Stimulated activated memory B cell treated with anti-CD40 and anti-IgM and Interleukin-4, amounts not matched to agents 10 μg/mL and 1 μg/mL and 100 μg/mL, for 72 hours (primary cell): ENCODE data around the gene RAB11FIP3.
A peak's percentile ranks its signal among the peaks of the same experiment; 100 is the strongest.
"Not testable (repeated sequence)": the region's sequence is repeated elsewhere in the genome, so short reads cannot be mapped to it uniquely, and the experiment has no call there.

Experiments
- ATAC-seq: fragments of 150-1000 bp; cut with Tn5 transposase; 2 replicates; pipeline ENCODE4 v1.10.0; 2021
- H3K27ac Mint-ChIP-seq: one replicate; pipeline ENCODE4 v1.8.0; 2022; ENCODE audit warnings: mild to moderate bottlenecking, mixed read lengths
- H3K27me3 Mint-ChIP-seq: one replicate; pipeline ENCODE4 v1.8.0; 2022; ENCODE audit warnings: mixed read lengths
- H3K36me3 Mint-ChIP-seq: one replicate; pipeline ENCODE4 v1.8.0; 2022; ENCODE audit warnings: mixed read lengths
- H3K4me1 Mint-ChIP-seq: one replicate; pipeline ENCODE4 v1.8.0; 2022; ENCODE audit warnings: mixed read lengths
- H3K4me3 Mint-ChIP-seq: one replicate; pipeline ENCODE4 v1.8.0; 2022; ENCODE audit warnings: mild to moderate bottlenecking, moderate library complexity, mixed read lengths
- H3K9me3 Mint-ChIP-seq: one replicate; pipeline ENCODE4 v1.8.0; 2022; ENCODE audit warnings: mixed read lengths

Gene RAB11FIP3, protein sequence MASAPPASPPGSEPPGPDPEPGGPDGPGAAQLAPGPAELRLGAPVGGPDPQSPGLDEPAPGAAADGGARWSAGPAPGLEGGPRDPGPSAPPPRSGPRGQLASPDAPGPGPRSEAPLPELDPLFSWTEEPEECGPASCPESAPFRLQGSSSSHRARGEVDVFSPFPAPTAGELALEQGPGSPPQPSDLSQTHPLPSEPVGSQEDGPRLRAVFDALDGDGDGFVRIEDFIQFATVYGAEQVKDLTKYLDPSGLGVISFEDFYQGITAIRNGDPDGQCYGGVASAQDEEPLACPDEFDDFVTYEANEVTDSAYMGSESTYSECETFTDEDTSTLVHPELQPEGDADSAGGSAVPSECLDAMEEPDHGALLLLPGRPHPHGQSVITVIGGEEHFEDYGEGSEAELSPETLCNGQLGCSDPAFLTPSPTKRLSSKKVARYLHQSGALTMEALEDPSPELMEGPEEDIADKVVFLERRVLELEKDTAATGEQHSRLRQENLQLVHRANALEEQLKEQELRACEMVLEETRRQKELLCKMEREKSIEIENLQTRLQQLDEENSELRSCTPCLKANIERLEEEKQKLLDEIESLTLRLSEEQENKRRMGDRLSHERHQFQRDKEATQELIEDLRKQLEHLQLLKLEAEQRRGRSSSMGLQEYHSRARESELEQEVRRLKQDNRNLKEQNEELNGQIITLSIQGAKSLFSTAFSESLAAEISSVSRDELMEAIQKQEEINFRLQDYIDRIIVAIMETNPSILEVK

GRCh38 chr16:425082-425718 lies at the start of gene RAB11FIP3:
Gene RAB11FIP3 (plus strand): TSS chr16:425649. CDS start chr16:426007, 358 bp downstream.
- peak; percentile 97 for ATAC-seq
- H3K36me3 Mint-ChIP-seq: no peaks in the 10 kb centered on the region
- peaks cover 40% of the 10 kb centered on the region for H3K4me1 Mint-ChIP-seq
- peaks cover 16% of the 10 kb centered on the region for H3K27me3 Mint-ChIP-seq
- peak within 1 kb of the TSS; percentile 92 for H3K4me3 Mint-ChIP-seq
- no peaks in the 10 kb centered on the region for H3K9me3 Mint-ChIP-seq
- peak within 1 kb of the TSS; percentile 86 for H3K27ac Mint-ChIP-seq

GRCh38 chr16:375927-376816 lies 49.3 kb upstream of the RAB11FIP3 start:
- H3K4me3 Mint-ChIP-seq: no peak overlapping the region
- no peaks in the 10 kb centered on the region for H3K9me3 Mint-ChIP-seq
- ATAC-seq: no peak
- H3K4me1 Mint-ChIP-seq: peaks cover 16% of the 10 kb centered on the region
- no peak overlapping the region for H3K27ac Mint-ChIP-seq
- H3K36me3 Mint-ChIP-seq: peaks cover 20% of the 10 kb centered on the region
- no peaks in the 10 kb centered on the region for H3K27me3 Mint-ChIP-seq

DNA sequence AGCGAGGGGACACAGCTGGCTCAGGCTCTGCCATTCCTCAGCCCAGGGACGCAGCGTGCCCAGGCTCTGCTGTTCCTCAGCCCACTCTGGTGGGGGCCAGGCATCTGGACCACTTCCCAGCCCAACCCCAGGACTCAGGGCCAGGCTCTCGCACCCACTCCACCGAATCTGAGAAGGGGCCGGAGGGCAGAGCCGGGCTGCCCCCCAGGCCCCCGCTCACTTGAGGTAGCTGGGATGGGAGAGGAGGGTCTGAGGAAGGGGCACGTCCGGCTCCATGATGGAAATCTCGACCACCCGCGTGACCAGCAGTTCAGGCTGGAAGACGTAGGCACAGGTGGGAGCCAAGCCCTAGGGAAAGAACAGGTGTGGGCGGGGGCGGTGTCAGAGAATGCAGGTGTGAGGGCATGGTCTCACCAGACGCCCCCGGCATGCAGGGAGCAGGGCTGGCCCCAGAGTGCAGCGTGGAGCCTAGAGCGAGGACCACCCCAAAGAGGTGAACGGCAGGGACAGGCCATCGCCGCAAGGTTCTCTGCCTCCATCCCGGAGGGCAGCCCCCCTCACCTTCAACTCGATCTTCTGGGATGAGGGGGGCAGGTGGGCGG lies 48.5 kb upstream of the RAB11FIP3 start:
- Mint-ChIP-seq H3K4me3 (no peak overlapping the region), H3K4me1 (peaks cover 13% of the 10 kb centered on the region), H3K27me3 (no peaks in the 10 kb centered on the region), H3K27ac (no peak overlapping the region), H3K36me3 (peaks cover 17% of the 10 kb centered on the region), H3K9me3 (no peaks in the 10 kb centered on the region)
- ATAC-seq: no peak

GRCh38 chr16:377419-377951 lies 48.0 kb upstream of the RAB11FIP3 start:
- H3K27ac Mint-ChIP-seq: no peak overlapping the region
- no peak overlapping the region for H3K4me3 Mint-ChIP-seq
- peaks cover 10% of the 10 kb centered on the region for H3K4me1 Mint-ChIP-seq
- ATAC-seq: no peak
- H3K9me3 Mint-ChIP-seq: no peaks in the 10 kb centered on the region
- peaks cover 11% of the 10 kb centered on the region for H3K36me3 Mint-ChIP-seq
- no peaks in the 10 kb centered on the region for H3K27me3 Mint-ChIP-seq

DNA sequence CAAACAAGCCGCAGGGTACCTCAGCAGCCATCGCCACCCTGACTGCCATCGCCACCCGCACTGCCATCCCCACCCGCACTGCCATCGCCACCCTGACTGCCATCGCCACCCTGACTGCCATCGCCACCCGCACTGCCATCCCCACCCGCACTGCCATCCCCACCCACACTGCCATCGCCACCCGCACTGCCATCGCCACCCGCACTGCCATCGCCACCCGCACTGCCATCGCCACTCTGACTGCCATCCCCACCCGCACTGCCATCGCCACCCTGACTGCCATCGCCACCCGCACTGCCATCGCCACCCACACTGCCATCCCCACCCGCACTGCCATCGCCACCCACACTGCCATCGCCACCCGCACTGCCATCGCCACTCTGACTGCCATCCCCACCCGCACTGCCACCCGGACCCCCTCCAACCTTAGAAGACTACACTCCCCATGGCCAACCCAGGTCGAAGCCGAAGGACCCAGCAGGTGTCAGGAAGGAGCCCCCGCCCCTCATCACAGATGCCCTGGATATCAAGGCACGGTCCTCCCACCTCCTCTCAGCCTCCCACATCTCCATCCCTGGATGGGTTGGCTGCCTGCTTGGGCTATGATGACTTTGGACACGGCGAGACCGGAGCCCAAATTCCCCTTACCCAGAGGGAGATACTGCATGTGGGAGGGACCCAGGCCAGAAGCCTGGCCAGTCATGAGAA lies 47.2 kb upstream of the RAB11FIP3 start:
- H3K36me3 Mint-ChIP-seq, H3K27ac Mint-ChIP-seq, H3K4me3 Mint-ChIP-seq, ATAC-seq, H3K9me3 Mint-ChIP-seq, H3K27me3 Mint-ChIP-seq: not testable (repeated sequence)
- H3K4me1 Mint-ChIP-seq: peaks cover 18% of the 10 kb centered on the region

DNA sequence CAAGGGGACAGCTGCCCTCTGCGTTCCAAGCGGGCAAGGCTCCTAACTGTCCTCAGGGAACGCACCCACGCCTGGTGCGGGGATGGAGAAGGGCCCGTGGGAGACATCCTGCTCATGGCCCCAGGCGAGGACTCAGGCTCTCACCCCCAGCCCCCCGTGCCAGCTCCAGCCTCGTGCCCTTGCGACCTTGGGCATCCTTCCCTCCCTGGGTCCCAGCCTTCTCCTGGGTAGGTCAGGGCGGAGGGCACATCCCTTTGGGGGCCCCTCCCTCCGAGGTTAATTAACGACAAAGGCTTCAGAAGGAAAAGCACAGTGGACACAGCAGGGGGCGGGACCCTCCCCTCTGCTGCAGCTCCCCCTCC lies 46.6 kb upstream of the RAB11FIP3 start:
- Mint-ChIP-seq H3K4me3 (no peak overlapping the region), H3K27me3 (no peaks in the 10 kb centered on the region), H3K27ac (no peak overlapping the region)

GRCh38 chr16:379183-379960 lies 46.1 kb upstream of the RAB11FIP3 start:
- no peaks in the 10 kb centered on the region for H3K9me3 Mint-ChIP-seq
- H3K27me3 Mint-ChIP-seq: no peaks in the 10 kb centered on the region
- no peak for ATAC-seq
- H3K36me3 Mint-ChIP-seq: no peaks in the 10 kb centered on the region
- H3K27ac Mint-ChIP-seq: no peak overlapping the region
- peaks cover 22% of the 10 kb centered on the region for H3K4me1 Mint-ChIP-seq
- no peak overlapping the region for H3K4me3 Mint-ChIP-seq

More for the DNA sequence above, 46.6 kb upstream of the RAB11FIP3 start:
- ATAC-seq: no peak
- Mint-ChIP-seq H3K9me3 (no peaks in the 10 kb centered on the region), H3K4me1 (peaks cover 22% of the 10 kb centered on the region), H3K36me3 (peaks cover 4% of the 10 kb centered on the region)

- no peaks in the 10 kb centered on the region for H3K9me3 Mint-ChIP-seq
- H3K27ac Mint-ChIP-seq: peak overlapping the region; percentile 32
- H3K36me3 Mint-ChIP-seq: no peaks in the 10 kb centered on the region
- no peak for ATAC-seq
- H3K4me3 Mint-ChIP-seq: peak overlapping the region; percentile 58
- peaks cover 22% of the 10 kb centered on the region for H3K4me1 Mint-ChIP-seq
- no peaks in the 10 kb centered on the region for H3K27me3 Mint-ChIP-seq
These were observed 45.3 kb upstream of the RAB11FIP3 start for GRCh38 chr16:379961-380761.

DNA sequence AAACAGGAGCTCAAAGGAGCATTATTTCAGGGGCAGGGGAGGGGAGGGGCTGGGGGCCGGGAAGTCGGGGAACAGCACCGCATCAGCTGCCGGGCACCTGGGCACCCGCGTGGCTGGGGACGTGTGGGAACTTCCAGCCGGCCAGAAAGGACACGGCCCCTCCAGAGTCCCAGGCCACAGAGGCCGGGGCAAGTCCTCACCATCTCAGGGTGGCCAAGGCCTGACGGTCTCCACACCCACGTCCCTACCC lies 44.8 kb upstream of the RAB11FIP3 start:
- Mint-ChIP-seq H3K27me3 (no peaks in the 10 kb centered on the region), H3K36me3 (no peaks in the 10 kb centered on the region), H3K4me3 (peak overlapping the region; percentile 75), H3K27ac (peak overlapping the region; percentile 32), H3K9me3 (no peaks in the 10 kb centered on the region), H3K4me1 (peaks cover 22% of the 10 kb centered on the region)
- ATAC-seq: no peak

DNA sequence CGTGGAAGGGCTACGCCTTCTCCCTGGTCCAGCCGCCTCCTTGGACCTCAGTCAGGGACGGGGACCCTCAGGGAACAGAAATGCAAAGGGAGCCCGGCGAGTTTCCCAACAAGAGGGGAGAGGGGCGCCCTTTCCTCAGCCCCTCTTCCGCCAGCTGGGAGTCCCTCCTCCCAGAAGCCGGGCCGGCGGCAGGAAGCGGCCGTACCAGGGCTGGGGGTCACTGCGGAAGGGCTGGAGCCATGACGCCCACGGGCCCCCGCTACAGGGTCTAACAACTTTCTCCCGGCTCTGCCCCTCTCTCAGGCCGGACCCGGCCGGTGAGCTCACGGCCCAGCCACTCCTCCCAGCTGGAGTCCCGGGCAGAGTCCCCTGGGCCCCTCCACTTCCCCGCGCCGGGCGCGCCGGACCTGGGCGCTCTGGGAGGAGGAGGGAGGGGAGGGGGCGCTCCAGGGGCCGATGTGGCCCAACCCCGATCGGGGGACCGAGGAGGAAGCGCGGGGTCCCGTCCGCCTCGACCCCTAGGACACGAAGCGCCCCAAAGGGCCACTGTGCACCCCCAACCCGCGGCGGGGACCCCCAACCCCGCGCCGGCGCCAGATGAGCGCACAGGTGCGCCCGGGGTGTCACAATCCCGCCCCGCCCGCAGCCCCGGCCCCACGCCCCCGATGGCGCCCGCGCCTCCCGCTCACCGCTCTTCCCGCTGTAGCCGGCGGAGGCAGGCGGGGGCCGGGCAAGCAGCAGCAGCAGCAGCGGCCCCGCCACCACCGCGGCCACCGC lies 44.2 kb upstream of the RAB11FIP3 start:
- H3K4me3 Mint-ChIP-seq: peak overlapping the region; percentile 75
- peak overlapping the region; percentile 32 for H3K27ac Mint-ChIP-seq
- no peaks in the 10 kb centered on the region for H3K9me3 Mint-ChIP-seq
- H3K27me3 Mint-ChIP-seq: no peaks in the 10 kb centered on the region
- H3K4me1 Mint-ChIP-seq: peaks cover 26% of the 10 kb centered on the region
- ATAC-seq: peak; percentile 14
- H3K36me3 Mint-ChIP-seq: no peaks in the 10 kb centered on the region

DNA sequence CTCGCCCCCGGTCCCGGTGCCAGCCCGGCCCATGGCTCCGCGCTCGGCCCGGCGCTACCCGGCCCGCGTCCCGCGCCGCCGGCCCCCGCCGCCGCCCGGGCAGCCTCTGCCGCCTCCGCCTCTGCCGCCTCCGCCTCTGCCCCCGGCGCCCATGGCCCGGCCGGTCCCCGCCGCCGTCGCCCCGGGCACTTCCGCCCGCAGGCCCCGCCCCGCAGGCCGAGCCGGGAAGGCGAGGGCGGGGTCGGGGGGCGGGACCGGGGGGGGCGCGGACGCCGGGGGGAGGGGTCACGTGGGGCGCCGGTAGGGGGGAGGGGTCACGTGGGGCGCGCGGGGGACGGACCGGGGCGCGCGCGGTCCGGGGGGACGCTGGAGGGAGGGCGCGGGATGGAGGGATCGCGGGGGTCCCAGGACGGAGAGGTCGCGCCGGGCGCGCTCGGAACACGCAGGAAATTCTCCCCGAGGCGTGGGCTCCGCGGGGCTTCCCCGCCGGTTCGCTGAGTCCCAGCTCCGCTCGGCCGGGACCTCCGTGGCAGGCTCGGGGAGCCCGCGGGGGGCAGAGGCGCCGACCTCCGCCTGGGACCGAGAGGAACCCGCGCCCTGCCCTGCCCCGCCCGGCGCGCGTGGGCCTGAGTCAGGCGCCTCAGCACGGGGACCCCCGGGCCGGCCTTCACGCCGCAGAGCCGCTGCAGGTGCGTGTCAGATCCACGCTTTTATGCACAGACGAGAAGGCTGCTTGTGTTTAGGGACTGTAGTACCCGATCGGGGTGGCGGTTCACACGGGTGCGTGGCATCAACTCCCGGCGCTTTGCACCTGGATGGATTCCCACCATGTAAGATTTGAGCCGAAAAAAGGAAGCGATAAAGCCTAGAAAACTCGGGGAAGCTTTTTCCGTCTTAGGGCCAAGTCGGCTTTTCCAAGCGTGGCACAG lies 43.4 kb upstream of the RAB11FIP3 start, which contains the start of gene PGAP6:
TSS of gene PGAP6 (minus strand) at position 190 of the 929 bp plus-strand sequence. CDS start at position 33, 157 bp downstream.
- Mint-ChIP-seq H3K4me1 (peaks cover 33% of the 10 kb centered on the region), H3K27ac (peak within 1 kb of the TSS; percentile 78), H3K36me3 (no peaks in the 10 kb centered on the region), H3K9me3 (no peaks in the 10 kb centered on the region), H3K4me3 (peak within 1 kb of the TSS; percentile 75), H3K27me3 (no peaks in the 10 kb centered on the region)
- ATAC-seq: peak; percentile 82
